ENCODE measurements around the gene GLT6D1. TPM values are rescaled to one million over a fixed set of nuclear protein-coding genes. Genes with fewer than 3 reads are reported as not detected.

The GLT6D1 gene
- total RNA-seq, 1 donor, result not detected

- H3K9me3 ChIP-seq (ENCODE audit: low read depth, low read length), result no peaks in the 10 kb centered on the region
- no peaks in the 10 kb centered on the region for H3K27me3 ChIP-seq (ENCODE audit: insufficient read depth, low read length)
- H3K4me1 ChIP-seq (ENCODE audit: insufficient read depth, low read length), result no peaks in the 10 kb centered on the region
- no peak overlapping the region for H3K4me3 ChIP-seq (ENCODE audit: low read length)
Measured at GRCh38 chr9:135580664-135581380, 58.5 kb downstream of the GLT6D1 start.

GRCh38 chr9:135579889-135580660 is 59.3 kb downstream of the GLT6D1 start:
- H3K4me1 ChIP-seq (ENCODE audit: insufficient read depth, low read length), result no peaks in the 10 kb centered on the region
- no peak overlapping the region for H3K4me3 ChIP-seq (ENCODE audit: low read length)
- H3K27me3 ChIP-seq (ENCODE audit: insufficient read depth, low read length), result no peaks in the 10 kb centered on the region
- no peaks in the 10 kb centered on the region for H3K9me3 ChIP-seq (ENCODE audit: low read depth, low read length)

- Histone ChIP-seq H3K27me3 (ENCODE audit: insufficient read depth, low read length) (no peaks in the 10 kb centered on the region), H3K4me3 (ENCODE audit: low read length) (no peak overlapping the region), H3K9me3 (ENCODE audit: low read depth, low read length) (no peaks in the 10 kb centered on the region), H3K4me1 (ENCODE audit: insufficient read depth, low read length) (no peaks in the 10 kb centered on the region)
Measured at GRCh38 chr9:135579356-135579755, 60.0 kb downstream of the GLT6D1 start.

- Histone ChIP-seq H3K27me3 (ENCODE audit: insufficient read depth, low read length) (no peaks in the 10 kb centered on the region), H3K4me3 (ENCODE audit: low read length) (no peak overlapping the region), H3K9me3 (ENCODE audit: low read depth, low read length) (no peaks in the 10 kb centered on the region), H3K4me1 (ENCODE audit: insufficient read depth, low read length) (no peaks in the 10 kb centered on the region)
Measured at GRCh38 chr9:135577256-135577655, 62.1 kb downstream of the GLT6D1 start.

- no peaks in the 10 kb centered on the region for H3K4me1 ChIP-seq (ENCODE audit: insufficient read depth, low read length)
- H3K27me3 ChIP-seq (ENCODE audit: insufficient read depth, low read length), result no peaks in the 10 kb centered on the region
- H3K4me3 ChIP-seq (ENCODE audit: low read length), result no peak overlapping the region
- H3K9me3 ChIP-seq (ENCODE audit: low read depth, low read length), result no peaks in the 10 kb centered on the region
Measured at GRCh38 chr9:135575995-135576631, 63.2 kb downstream of the GLT6D1 start.

GRCh38 chr9:135574943-135575342 is 64.4 kb downstream of the GLT6D1 start:
- H3K27me3 ChIP-seq (ENCODE audit: insufficient read depth, low read length), result no peaks in the 10 kb centered on the region
- no peaks in the 10 kb centered on the region for H3K9me3 ChIP-seq (ENCODE audit: low read depth, low read length)
- H3K4me1 ChIP-seq (ENCODE audit: insufficient read depth, low read length), result no peaks in the 10 kb centered on the region
- H3K4me3 ChIP-seq (ENCODE audit: low read length), result no peak overlapping the region

- Histone ChIP-seq H3K4me3 (ENCODE audit: low read length) (no peak overlapping the region), H3K9me3 (ENCODE audit: low read depth, low read length) (no peaks in the 10 kb centered on the region), H3K4me1 (ENCODE audit: insufficient read depth, low read length) (no peaks in the 10 kb centered on the region), H3K27me3 (ENCODE audit: insufficient read depth, low read length) (no peaks in the 10 kb centered on the region)
Measured at GRCh38 chr9:135574331-135574730, 65.0 kb downstream of the GLT6D1 start.

Other genes starting within 250 kb of the GLT6D1 start
- 1.5 TPM for gene PPP1R26, start 159.8 kb downstream of the GLT6D1 start, total RNA-seq
- 12.5 TPM for gene MRPS2, start 138.9 kb downstream of the GLT6D1 start, total RNA-seq
- gene LCN1, start 118.1 kb downstream of the GLT6D1 start, total RNA-seq, result not detected
- gene OBP2A, start 93.4 kb downstream of the GLT6D1 start, total RNA-seq, result not detected
- gene PAEP, start 77.8 kb downstream of the GLT6D1 start, total RNA-seq, result not detected
- not detected for gene LCN9, start 23.8 kb upstream of the GLT6D1 start, total RNA-seq
- not detected for gene SOHLH1, start 59.9 kb upstream of the GLT6D1 start, total RNA-seq
- gene KCNT1, start 62.6 kb upstream of the GLT6D1 start, total RNA-seq, result 0.10 TPM

All from mononuclear cell (primary cell).